Omental fat pad (tissue), 4 donors: ENCODE results near the gene ASTN2. TPM values are rescaled to one million over a fixed set of nuclear protein-coding genes. Genes with fewer than 3 reads are reported as not detected.

Source experiments
- ATAC-seq: fragments of 150-250 bp; one replicate; pipeline ENCODE4 v1.9.1; 2016; ENCODE audit warnings: mild to moderate bottlenecking, moderate library complexity; ENCODE audit not compliant: low FRiP score
- DNase-seq: peaks from one replicate; pipeline ENCODE4 v3.0.0-alpha.2; 2019; ENCODE audit warnings: low spot score
- total RNA-seq, 4 donors: library from RNA; depleted of rRNA; stranded (reverse); fragments of >200 nt; gene quantifications; one replicate each; pipeline ENCODE4 v1.1.0, GENCODE V29; 2016
- TF ChIP-seq, protein P1 (sequence below), 3 donors: fragments of 450-650 bp; IDR thresholded peaks; one replicate each; pipeline ENCODE4 v1.5.1; 2016 to 2017; ENCODE audit warnings: antibody characterized with exemption in 3 of 3, mild to moderate bottlenecking in 3 of 3, moderate library complexity in 2 of 3

ASTN2 gene
- total RNA-seq, 4 donors from 2014 or later = 1.1 to 8.4 (median 3.6) TPM

DNA sequence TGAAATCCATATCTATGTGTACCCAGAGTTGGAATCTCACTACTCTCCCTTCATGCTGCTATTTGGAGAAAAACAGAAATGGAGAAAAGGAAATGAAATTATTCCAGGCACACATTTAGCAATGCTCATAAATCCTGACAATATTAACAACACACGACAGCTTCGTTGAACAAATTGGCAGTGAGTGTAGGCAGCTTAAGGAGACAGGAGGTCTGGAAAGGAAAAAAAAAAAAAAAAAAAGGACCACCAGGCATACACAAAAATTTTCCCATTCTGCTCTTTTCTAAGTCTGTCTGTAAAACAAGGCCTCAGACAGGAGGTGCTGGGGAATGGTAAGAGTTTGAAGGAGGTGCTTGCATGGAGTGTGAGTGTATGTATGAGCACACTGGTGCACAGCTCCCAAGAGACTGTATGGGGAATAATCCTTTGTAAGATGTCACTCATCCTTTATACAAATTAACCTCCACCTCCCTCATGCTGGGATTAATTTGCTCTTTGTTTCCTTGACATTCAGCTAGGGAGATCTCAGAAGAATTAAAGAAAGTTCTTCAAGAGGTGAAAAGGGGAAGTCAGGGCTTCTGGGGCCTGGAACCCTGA is 78.9 kb downstream of the ASTN2 start:
- TF ChIP-seq, protein P1, sequence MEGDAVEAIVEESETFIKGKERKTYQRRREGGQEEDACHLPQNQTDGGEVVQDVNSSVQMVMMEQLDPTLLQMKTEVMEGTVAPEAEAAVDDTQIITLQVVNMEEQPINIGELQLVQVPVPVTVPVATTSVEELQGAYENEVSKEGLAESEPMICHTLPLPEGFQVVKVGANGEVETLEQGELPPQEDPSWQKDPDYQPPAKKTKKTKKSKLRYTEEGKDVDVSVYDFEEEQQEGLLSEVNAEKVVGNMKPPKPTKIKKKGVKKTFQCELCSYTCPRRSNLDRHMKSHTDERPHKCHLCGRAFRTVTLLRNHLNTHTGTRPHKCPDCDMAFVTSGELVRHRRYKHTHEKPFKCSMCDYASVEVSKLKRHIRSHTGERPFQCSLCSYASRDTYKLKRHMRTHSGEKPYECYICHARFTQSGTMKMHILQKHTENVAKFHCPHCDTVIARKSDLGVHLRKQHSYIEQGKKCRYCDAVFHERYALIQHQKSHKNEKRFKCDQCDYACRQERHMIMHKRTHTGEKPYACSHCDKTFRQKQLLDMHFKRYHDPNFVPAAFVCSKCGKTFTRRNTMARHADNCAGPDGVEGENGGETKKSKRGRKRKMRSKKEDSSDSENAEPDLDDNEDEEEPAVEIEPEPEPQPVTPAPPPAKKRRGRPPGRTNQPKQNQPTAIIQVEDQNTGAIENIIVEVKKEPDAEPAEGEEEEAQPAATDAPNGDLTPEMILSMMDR (IDR thresholded peaks at IDR 0.05) = no peak
- ATAC-seq = no peak
- no peak for DNase-seq

DNA sequence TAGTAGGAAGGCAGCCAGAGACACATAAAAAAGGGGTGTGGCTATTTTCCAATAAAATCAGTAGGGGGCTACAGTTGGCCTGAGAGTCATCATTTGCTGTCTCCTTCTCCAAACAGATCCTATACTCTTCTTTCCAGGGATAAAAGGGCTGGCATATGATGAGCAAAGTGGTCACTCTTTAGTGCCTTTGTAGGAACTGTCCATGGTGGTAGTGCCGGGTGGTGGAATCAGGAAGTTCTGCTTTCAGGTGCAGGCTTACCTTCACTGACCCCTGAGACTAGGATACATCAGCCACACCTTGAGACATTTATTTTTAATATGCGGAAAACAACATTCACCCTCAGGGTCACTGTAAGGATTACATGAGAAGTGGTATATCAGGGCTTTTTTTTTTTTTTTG is 80.8 kb downstream of the ASTN2 start:
- TF ChIP-seq, protein P1 (IDR thresholded peaks at IDR 0.05) = no peak
- no peak for DNase-seq
- ATAC-seq = no peak

DNA sequence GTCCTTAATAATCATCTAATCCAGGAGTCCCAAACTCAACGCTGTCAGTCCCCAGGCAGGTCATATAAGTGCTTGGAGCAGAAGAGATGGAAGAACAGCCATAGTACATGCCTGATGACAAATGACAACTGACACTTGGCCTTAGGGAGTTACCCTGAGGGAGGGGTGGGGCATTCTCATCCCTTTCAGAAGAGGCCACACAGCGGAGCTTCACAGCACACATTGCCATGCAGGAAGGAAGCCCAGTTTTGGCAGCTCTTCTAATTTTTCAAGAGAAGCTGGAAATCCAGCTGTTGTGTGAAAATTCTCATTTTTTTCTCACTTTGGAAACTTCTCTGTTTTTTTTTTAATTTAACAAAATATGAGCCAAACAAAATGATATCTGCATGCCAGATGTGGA is 89.0 kb downstream of the ASTN2 start:
- DNase-seq (no peak), ATAC-seq (no peak)
- TF ChIP-seq, protein P1 (IDR thresholded peaks at IDR 0.05) = no peak

DNA sequence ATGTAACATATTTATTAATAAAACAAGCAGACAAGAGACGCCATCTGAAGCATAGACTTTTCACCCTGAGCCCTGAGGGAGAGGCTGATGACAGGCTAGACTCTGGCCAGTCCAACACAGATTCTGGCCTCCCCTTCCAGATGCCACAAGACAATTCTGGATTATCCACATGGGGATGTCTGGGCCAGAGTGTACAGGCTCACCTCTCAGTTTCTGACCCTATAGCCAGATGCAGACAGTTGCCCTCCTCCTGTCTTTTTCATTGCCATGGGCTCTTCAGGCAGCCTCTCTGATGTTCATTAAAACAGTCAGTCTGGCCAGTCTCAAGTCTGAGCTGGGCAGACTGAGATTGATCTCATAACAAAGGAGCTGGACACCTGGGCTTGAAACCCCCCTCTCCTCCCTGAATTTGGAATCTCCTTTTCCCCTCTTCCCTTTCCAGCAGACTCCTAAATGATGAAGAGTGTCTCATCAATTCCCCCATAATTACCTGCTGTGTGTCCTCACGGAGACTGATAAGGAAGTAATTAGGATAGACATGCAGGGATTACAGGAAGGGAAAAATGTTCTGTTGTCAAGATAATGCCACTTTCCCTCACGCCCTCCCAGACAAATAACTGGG is 89.6 kb downstream of the ASTN2 start:
- TF ChIP-seq, protein P1 (IDR thresholded peaks at IDR 0.05) = no peak
- DNase-seq = no peak
- no peak for ATAC-seq

DNA sequence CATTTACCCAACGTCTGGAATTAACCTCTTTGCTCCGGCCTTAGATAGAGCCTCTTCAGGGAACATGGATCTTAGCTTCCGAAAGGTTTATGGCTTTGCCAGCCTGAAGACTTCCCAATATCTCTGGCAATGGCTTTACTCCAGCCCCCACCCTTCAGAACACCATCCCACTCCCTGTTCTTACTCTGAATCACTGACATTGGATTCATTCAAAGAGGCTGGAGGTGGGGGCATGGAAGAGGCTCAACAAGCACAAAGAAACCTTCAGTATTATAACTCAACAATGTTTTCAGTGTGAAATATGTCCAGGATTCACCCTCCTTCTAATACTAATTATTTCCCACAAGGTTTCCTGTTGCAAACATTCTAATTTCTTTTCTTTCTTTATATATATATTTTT is 91.5 kb downstream of the ASTN2 start:
- ATAC-seq (no peak), DNase-seq (no peak)
- TF ChIP-seq, protein P1 (IDR thresholded peaks at IDR 0.05) = no peak

DNA sequence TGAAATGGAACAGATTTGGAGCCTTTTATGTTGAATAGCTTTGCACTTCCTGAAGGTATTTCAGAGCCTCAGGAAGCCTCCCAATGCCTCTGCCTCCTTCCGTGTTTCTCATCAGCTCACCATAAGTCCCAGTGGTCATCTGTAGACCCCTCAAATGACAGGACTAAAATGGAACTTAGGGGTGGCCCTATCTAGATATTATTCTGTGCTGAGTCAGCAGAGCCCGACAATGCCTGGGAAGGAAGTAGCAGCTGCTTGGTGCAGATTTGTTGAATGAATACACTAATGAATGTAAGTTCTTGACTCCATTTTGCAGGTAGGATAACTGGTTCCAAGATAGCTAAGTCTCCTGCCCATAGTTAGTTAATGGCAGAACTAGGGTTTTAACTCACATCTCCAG is 97.7 kb downstream of the ASTN2 start:
- TF ChIP-seq, protein P1 (IDR thresholded peaks at IDR 0.05) = no peak
- ATAC-seq (no peak), DNase-seq (no peak)

DNA sequence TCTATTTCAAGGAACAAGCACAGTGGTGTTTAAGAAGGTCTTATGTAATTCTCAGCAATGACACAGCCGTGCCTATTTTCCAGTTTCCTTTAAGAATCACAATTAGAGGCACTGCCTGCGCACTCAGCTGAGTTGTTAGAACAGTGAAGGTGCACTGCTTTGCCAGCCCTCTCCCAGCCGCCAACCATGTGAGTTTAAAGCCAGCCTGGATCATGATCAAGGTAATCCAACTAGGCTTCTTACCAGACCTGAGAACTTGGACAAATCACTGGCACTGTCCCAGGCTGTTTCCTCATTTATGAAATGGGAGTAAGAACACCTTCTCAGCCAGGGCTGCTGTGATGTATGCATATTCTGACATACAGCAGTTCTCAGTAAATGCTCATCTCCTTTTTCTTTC is 99.6 kb downstream of the ASTN2 start:
- DNase-seq = no peak
- ATAC-seq = no peak
- TF ChIP-seq, protein P1 (IDR thresholded peaks at IDR 0.05) = no peak
